Measurements from ENCODE around the gene OIP5.

OIP5 gene

GRCh38 chr15:41331833-41332193 lies 578 bp downstream of the OIP5 start:
- TF ChIP-seq FOXP2 (optimal IDR thresholded peaks at IDR 0.05; ENCODE audit: borderline replicate concordance, extremely low read depth, extremely low read length, insufficient read depth) (no peak), POLR2AphosphoS5 (IDR thresholded peaks at IDR 0.05; ENCODE audit: low read depth, low read length) (no peak), REST (IDR thresholded peaks at IDR 0.05; ENCODE audit: insufficient read depth in 1 of 2, low read depth in 2 of 2, low read length in 2 of 2) (no peak), SIN3A (IDR thresholded peaks at IDR 0.05; ENCODE audit: borderline replicate concordance, insufficient read depth, low read length) (no peak; the same call in 1 of the 2 replicates), TAF1 (IDR thresholded peaks at IDR 0.05; ENCODE audit: borderline replicate concordance, insufficient read depth, low read length) (no peak)

- TF ChIP-seq FOXP2 (optimal IDR thresholded peaks at IDR 0.05; ENCODE audit: borderline replicate concordance, extremely low read depth, extremely low read length, insufficient read depth): no peak
Measured at GRCh38 chr15:41331281-41331680, 1.1 kb downstream of the OIP5 start.

GRCh38 chr15:41323611-41324010 lies 8.8 kb downstream of the OIP5 start:
- no peak for TF ChIP-seq POLR2AphosphoS5 (IDR thresholded peaks at IDR 0.05; ENCODE audit: low read depth, low read length)
- TF ChIP-seq TAF1 (IDR thresholded peaks at IDR 0.05; ENCODE audit: borderline replicate concordance, insufficient read depth, low read length): no peak

- TF ChIP-seq POLR2AphosphoS5 (IDR thresholded peaks at IDR 0.05; ENCODE audit: low read depth, low read length) (no peak), SIN3A (IDR thresholded peaks at IDR 0.05; ENCODE audit: borderline replicate concordance, insufficient read depth, low read length) (no peak), FOXP2 (optimal IDR thresholded peaks at IDR 0.05; ENCODE audit: borderline replicate concordance, extremely low read depth, extremely low read length, insufficient read depth) (no peak), REST (IDR thresholded peaks at IDR 0.05; ENCODE audit: insufficient read depth in 1 of 2, low read depth in 2 of 2, low read length in 2 of 2) (no peak), TAF1 (IDR thresholded peaks at IDR 0.05; ENCODE audit: borderline replicate concordance, insufficient read depth, low read length) (no peak)
Measured at GRCh38 chr15:41309226-41309905, 23.0 kb downstream of the OIP5 start.

- TF ChIP-seq REST (IDR thresholded peaks at IDR 0.05; ENCODE audit: insufficient read depth in 1 of 2, low read depth in 2 of 2, low read length in 2 of 2): no peak
- no peak for TF ChIP-seq SIN3A (IDR thresholded peaks at IDR 0.05; ENCODE audit: borderline replicate concordance, insufficient read depth, low read length)
- no peak for TF ChIP-seq TAF1 (IDR thresholded peaks at IDR 0.05; ENCODE audit: borderline replicate concordance, insufficient read depth, low read length)
- no peak for TF ChIP-seq FOXP2 (optimal IDR thresholded peaks at IDR 0.05; ENCODE audit: borderline replicate concordance, extremely low read depth, extremely low read length, insufficient read depth)
Measured at GRCh38 chr15:41307679-41308078, 24.7 kb downstream of the OIP5 start.

- TF ChIP-seq SIN3A (IDR thresholded peaks at IDR 0.05; ENCODE audit: borderline replicate concordance, insufficient read depth, low read length) (no peak), POLR2AphosphoS5 (IDR thresholded peaks at IDR 0.05; ENCODE audit: low read depth, low read length) (no peak), REST (IDR thresholded peaks at IDR 0.05; ENCODE audit: insufficient read depth in 1 of 2, low read depth in 2 of 2, low read length in 2 of 2) (no peak), FOXP2 (optimal IDR thresholded peaks at IDR 0.05; ENCODE audit: borderline replicate concordance, extremely low read depth, extremely low read length, insufficient read depth) (no peak), TAF1 (IDR thresholded peaks at IDR 0.05; ENCODE audit: borderline replicate concordance, insufficient read depth, low read length) (no peak)
Measured at GRCh38 chr15:41304149-41304770, 28.1 kb downstream of the OIP5 start.
